K562 (cell line): ENCODE results near the gene CACNG7. TPM values are rescaled to one million over a fixed set of nuclear protein-coding genes. Genes with fewer than 3 reads are reported as not detected.

Experiments
- ATAC-seq: fragments of 200-7000 bp; cut with Tn5 transposase; 3 replicates; pipeline ENCODE4 v1.9.1; 2020; ENCODE audit warnings: moderate library complexity
- BruUV-seq: library from RNA; stranded (reverse); fragments of 400-500 nt; replicated peaks from 2 replicates; lab custom pipeline; 2021; lab: Mats Ljungman, UMichigan
- CTCF ChIA-PET: fragments of 300-600 bp; formaldehyde crosslinking; extraction: SDS; loops from one replicate; lab custom pipeline; 2021; ENCODE audit warnings: low intra/inter-chr PET ratio; lab: Yijun Ruan, JAX
- POLR2A ChIA-PET: fragments of 300-600, 350-650 bp; sonication (Branson Sonifier 250); formaldehyde crosslinking; extraction: SDS; loops from one replicate; lab custom pipeline; 2021; ENCODE audit warnings: antibody characterized with exemption, inconsistent platforms; lab: Yijun Ruan, JAX
- DNase-seq, 4 experiments: peaks; one replicate each; pipeline versions ENCODE4 v3.0.0 to v3.0.0-alpha.2; 2011 to 2018; ENCODE audit warnings: low spot score in 3 of 4, mixed read lengths in 3 of 4; ENCODE audit errors: extremely low read depth in 1 of 4
- FAIRE-seq: peaks from 2 replicates; lab custom pipeline; 2011; peaks lifted over from hg19 to GRCh38; lab: Jason Lieb, UNC
- H2AFZ ChIP-seq: 2 replicates; pipeline ENCODE4 v1.6.0; 2011; ENCODE audit warnings: low read depth, low read length, control low read depth, inconsistent platforms
- H3K27ac ChIP-seq: fragments of 200-600 bp; 3 replicates; pipeline ENCODE4 v1.8.0; 2011; ENCODE audit warnings: low read depth, mild to moderate bottlenecking, control low read depth, inconsistent platforms, low read length, moderate library complexity, mixed read lengths; ENCODE audit errors: extremely low read depth
- H3K27me3 ChIP-seq, 2 experiments: fragments of 300-600 bp in 1 of 2; 2 replicates in 1 of 2; 3 replicates in 1 of 2; pipeline versions ENCODE4 v1.6.0 to v1.8.0; 2011; ENCODE audit warnings: inconsistent platforms in 2 of 2, low read length in 2 of 2, mild to moderate bottlenecking in 1 of 2, mixed read lengths in 1 of 2, moderate library complexity in 1 of 2; ENCODE audit not compliant: control insufficient read depth in 2 of 2, insufficient read depth in 2 of 2
- H3K36me3 ChIP-seq: fragments of 300-600 bp; 3 replicates; pipeline ENCODE4 v1.8.0; 2011; ENCODE audit warnings: mild to moderate bottlenecking, low read length, inconsistent platforms; ENCODE audit not compliant: control insufficient read depth, insufficient read depth
- H3K4me1 ChIP-seq, 2 experiments: fragments of 200-600 bp in 1 of 2; replicated peaks in 1 of 2; 2 replicates in 1 of 2; 3 replicates in 1 of 2; pipeline versions ENCODE4 v1.5.1 to v1.8.0; 2011; ENCODE audit warnings: inconsistent platforms in 2 of 2, low read length in 2 of 2, mild to moderate bottlenecking in 1 of 2, mixed read lengths in 1 of 2, moderate library complexity in 1 of 2; ENCODE audit not compliant: control insufficient read depth in 2 of 2, insufficient read depth in 2 of 2
- H3K4me2 ChIP-seq: 2 replicates; pipeline ENCODE4 v1.6.1; 2011; ENCODE audit warnings: low read length, control low read depth, inconsistent platforms, mixed read lengths; ENCODE audit not compliant: insufficient read depth
- H3K4me3 ChIP-seq: fragments of 200-600 bp; sonication (generic), shearing (Covaris generic); 2 replicates; pipeline ENCODE4 v1.5.1; 2016; ENCODE audit warnings: control low read depth, inconsistent platforms
- H3K79me2 ChIP-seq: fragments of 200-600 bp; 3 replicates; pipeline ENCODE4 v1.8.0; 2011; ENCODE audit warnings: low read length, inconsistent platforms; ENCODE audit not compliant: control insufficient read depth, insufficient read depth
- H3K9ac ChIP-seq, 2 experiments: 2 replicates each; pipeline versions ENCODE4 v1.6.0 to v1.6.1; 2011; ENCODE audit warnings: low read depth in 2 of 2, low read length in 2 of 2, control low read depth in 1 of 2, inconsistent platforms in 1 of 2, mild to moderate bottlenecking in 1 of 2, mixed read lengths in 1 of 2; ENCODE audit not compliant: insufficient read depth in 1 of 2
- H3K9me1 ChIP-seq: one replicate; pipeline ENCODE4 v1.6.0; 2011; ENCODE audit warnings: inconsistent platforms, mild to moderate bottlenecking, low read length, moderate library complexity; ENCODE audit not compliant: control insufficient read depth, insufficient read depth
- H3K9me3 ChIP-seq: replicated peaks from 2 replicates; pipeline ENCODE4 v1.5.1; 2011; ENCODE audit warnings: low read depth, low read length, inconsistent platforms; ENCODE audit not compliant: control insufficient read depth, insufficient read depth
- H4K20me1 ChIP-seq: replicated peaks from 2 replicates; pipeline ENCODE4 v1.6.1; 2011; ENCODE audit warnings: low read length, inconsistent platforms, mixed read lengths; ENCODE audit not compliant: control insufficient read depth, insufficient read depth
- ASH1L ChIP-seq: fragments of 450-650 bp; IDR thresholded peaks from 2 replicates; pipeline ENCODE4 v1.6.1; 2018; ENCODE audit warnings: borderline replicate concordance, mild to moderate bottlenecking, low read depth; ENCODE audit not compliant: partially characterized antibody
- ETV1 ChIP-seq: fragments of 450-650 bp; conservative IDR thresholded peaks from 2 replicates; pipeline ENCODE4 v1.6.1; 2016; ENCODE audit warnings: missing genetic modification characterization, control low read depth, low read depth, missing compliant biosample characterization
- FOXA3 ChIP-seq, 2 experiments: fragments of 450-650 bp in 1 of 2; sonication (generic) in 1 of 2; formaldehyde crosslinking; IDR thresholded peaks in 1 of 2; conservative IDR thresholded peaks in 1 of 2; 2 replicates each; pipeline versions ENCODE4 v1.4.0 to v1.8.0; 2020 to 2022; ENCODE audit warnings: mild to moderate bottlenecking in 2 of 2, missing genetic modification reagents in 1 of 2
- GABPA ChIP-seq: fragments of 200-800 bp; sonication (Bioruptor generic); conservative IDR thresholded peaks from 2 replicates; pipeline ENCODE4 v1.6.1; 2016; ENCODE audit warnings: low read depth, missing genetic modification characterization, missing compliant biosample characterization
- HDGF ChIP-seq: fragments of 450-650 bp; IDR thresholded peaks from 2 replicates; pipeline ENCODE4 v1.6.1; 2016
- NRF1 ChIP-seq, 2 experiments: fragments of 450-650 bp; IDR thresholded peaks in 1 of 2; conservative IDR thresholded peaks in 1 of 2; 2 replicates each; pipeline ENCODE4 v1.6.1; 2014; ENCODE audit warnings: mild to moderate bottlenecking in 2 of 2
- ZC3H8 ChIP-seq: fragments of 450-650 bp; IDR thresholded peaks from 2 replicates; pipeline ENCODE4 v1.6.1; 2017
- ZNF324 ChIP-seq: fragments of 250-450 bp; sonication (Bioruptor Pico); IDR thresholded peaks from 2 replicates; pipeline ENCODE4 v1.4.0; 2020; ENCODE audit warnings: mild to moderate bottlenecking
- ZNF431 ChIP-seq: sonication (generic); formaldehyde crosslinking; IDR thresholded peaks from 2 replicates; pipeline ENCODE4 v1.8.0; 2022; ENCODE audit warnings: mild to moderate bottlenecking, missing genetic modification reagents
- ZNF76 ChIP-seq: fragments of 250-450 bp; sonication (Bioruptor Pico); IDR thresholded peaks from 2 replicates; pipeline ENCODE4 v1.4.0; 2020; ENCODE audit warnings: mild to moderate bottlenecking, moderate library complexity, borderline replicate concordance
- WGBS: fragments of 100-300 bp; shearing (Covaris generic); methylation state at CpG from one replicate; pipeline ENCODE4 v1.1.6; 2016; ENCODE audit warnings: low coverage, mixed read lengths; ENCODE audit not compliant: insufficient coverage; ENCODE audit errors: missing lambda C conversion rate; 5-methylcytosine and 5-hydroxymethylcytosine counted together
- in situ Hi-C: fragments of 300-500 bp; cut with MboI; formaldehyde crosslinking; loops from 4 replicates; pipeline ENCODE4 v1.15.0; 2018; ENCODE audit warnings: inconsistent platforms, mixed read lengths
- intact Hi-C: fragments of 100-400 bp; cut with micrococcal nuclease; formaldehyde crosslinking; loops from 2 replicates; pipeline ENCODE4 v1.14.2; 2022
- polyA plus RNA-seq, 8 experiments: library from polyadenylated mRNA; depleted of rRNA in 4 of 8; stranded (reverse) in 5 of 8; unstranded in 3 of 8; fragments of >200 nt; fragmentation: Nextera tagmentation in 2 of 8; fragmentation: Illumina TruSeq in 1 of 8; extraction: Ambion mirVana in 2 of 8; extraction: Trizol in 1 of 8; gene quantifications; 2 replicates each; pipeline versions ENCODE4 v1.2.1 to v1.2.3, GENCODE V29; 2011 to 2014; ENCODE audit warnings: inconsistent platforms in 1 of 8, missing spikeins in 1 of 8
- total RNA-seq, 7 experiments: library from RNA; depleted of rRNA in 6 of 7; stranded (reverse); fragments of >200 nt in 6 of 7; fragmentation: Illumina TruSeq in 2 of 7; extraction: Trizol in 2 of 7; gene quantifications; 2 replicates each; pipeline versions ENCODE4 v1.2.1 to v1.2.3, GENCODE V29; 2011 to 2021; ENCODE audit warnings: low replicate concordance in 1 of 7
- TF ChIP-seq, protein P1 (sequence below): fragments of 250-450 bp; sonication (Bioruptor Pico); IDR thresholded peaks from 2 replicates; pipeline ENCODE4 v1.4.0; 2020; ENCODE audit warnings: mild to moderate bottlenecking

CACNG7 gene
- total and polyA plus RNA-seq, 9 of the 15 experiments (the other 6 are each of a cell fraction or from before 2014, with no cell fraction given): not detected

DNA sequence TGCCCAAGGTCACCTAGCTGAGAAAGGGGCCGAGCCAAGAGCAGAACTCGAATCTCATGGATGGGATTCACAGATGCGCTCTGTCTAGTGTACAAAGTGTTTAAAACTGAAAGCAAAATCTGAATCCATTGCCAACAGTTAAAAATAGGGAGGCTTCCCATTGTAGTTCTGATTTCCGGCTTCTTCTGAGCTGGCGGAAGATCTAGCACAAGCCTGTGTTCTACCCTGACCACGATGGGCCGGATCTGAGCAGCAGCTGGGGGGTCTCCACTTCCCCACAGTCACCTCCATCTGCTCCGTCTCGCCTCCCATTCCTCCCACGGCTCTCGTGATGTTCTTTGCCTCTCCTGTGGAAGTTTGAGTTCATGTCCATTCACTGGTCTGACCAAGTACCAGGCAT, 56.0 kb downstream of the CACNG7 start:
- in situ Hi-C loops: no loop called here
- Histone ChIP-seq H3K9me1 (no peaks in the 10 kb centered on the region), H3K9ac (no peak overlapping the region), H3K4me3 (no peak overlapping the region), H4K20me1 (0 out of 2 replicates have a peak, but pooled peaks cover 2% of the 10 kb centered on the region), H3K27me3 (peaks cover 27 to 48% of the 10 kb centered on the region in 2 experiments; a peak in 4 of 5 replicates), H2AFZ (no peak overlapping the region), H3K27ac (no peak overlapping the region), H3K4me2 (no peak overlapping the region), H3K79me2 (no peaks in the 10 kb centered on the region), H3K36me3 (no peaks in the 10 kb centered on the region), H3K9me3 (no peaks in the 10 kb centered on the region), H3K4me1 (no peaks in the 10 kb centered on the region; a peak in 1 of 5 replicates)
- DNase-seq (no peak), ATAC-seq (no peak), FAIRE-seq (no peak)
- POLR2A ChIA-PET: no interaction called here
- WGBS: 3% methylated on average over 11 of the region's 11 CpGs
- TF ChIP-seq NRF1 (conservative IDR thresholded peaks at IDR 0.05 in 1 of 2, IDR thresholded peaks at IDR 0.05 in 1 of 2) (no peak), ETV1 (tag) (no peak), ASH1L (no peak), ZC3H8 (no peak), GABPA (no peak), ZNF76 (CRISPR knock-in tag) (no peak)
- no TSS peak for BruUV-seq
- intact Hi-C loops: no loop called here
- CTCF ChIA-PET: no interaction called here

DNA sequence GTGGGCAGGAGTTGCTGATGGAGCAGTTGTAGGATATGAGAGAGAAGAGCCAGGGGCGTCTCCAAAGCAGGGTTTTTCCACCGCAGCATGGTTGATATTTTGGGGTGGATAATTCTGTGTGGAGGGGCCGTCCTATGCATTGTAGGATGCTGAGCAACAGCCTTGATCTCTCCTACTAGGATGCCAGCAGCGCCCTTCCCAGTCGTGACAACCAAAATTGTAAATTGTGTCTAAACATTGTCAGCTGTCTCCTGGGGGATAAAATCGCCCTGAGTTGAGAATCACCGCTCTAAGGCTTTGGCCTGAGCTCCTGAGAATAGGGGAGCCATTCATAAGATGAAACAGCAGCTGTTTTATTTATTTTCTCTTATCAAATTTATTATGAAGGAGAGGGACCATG, 57.9 kb downstream of the CACNG7 start:
- no peaks in the 10 kb centered on the region; a peak in 1 of 5 replicates for H3K4me1 ChIP-seq
- H3K4me2 ChIP-seq: no peak overlapping the region
- no peak for FAIRE-seq
- H3K4me3 ChIP-seq: no peak overlapping the region
- no peak overlapping the region for H3K9ac ChIP-seq
- no peaks in the 10 kb centered on the region for H3K79me2 ChIP-seq
- no TSS peak for BruUV-seq
- no peak overlapping the region for H3K27ac ChIP-seq
- TF ChIP-seq, protein P1, sequence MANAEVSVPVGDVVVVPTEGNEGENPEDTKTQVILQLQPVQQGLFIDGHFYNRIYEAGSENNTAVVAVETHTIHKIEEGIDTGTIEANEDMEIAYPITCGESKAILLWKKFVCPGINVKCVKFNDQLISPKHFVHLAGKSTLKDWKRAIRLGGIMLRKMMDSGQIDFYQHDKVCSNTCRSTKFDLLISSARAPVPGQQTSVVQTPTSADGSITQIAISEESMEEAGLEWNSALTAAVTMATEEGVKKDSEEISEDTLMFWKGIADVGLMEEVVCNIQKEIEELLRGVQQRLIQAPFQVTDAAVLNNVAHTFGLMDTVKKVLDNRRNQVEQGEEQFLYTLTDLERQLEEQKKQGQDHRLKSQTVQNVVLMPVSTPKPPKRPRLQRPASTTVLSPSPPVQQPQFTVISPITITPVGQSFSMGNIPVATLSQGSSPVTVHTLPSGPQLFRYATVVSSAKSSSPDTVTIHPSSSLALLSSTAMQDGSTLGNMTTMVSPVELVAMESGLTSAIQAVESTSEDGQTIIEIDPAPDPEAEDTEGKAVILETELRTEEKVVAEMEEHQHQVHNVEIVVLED: no peak
- no peak for TF ChIP-seq HDGF
- TF ChIP-seq ZNF431 (CRISPR knock-in tag): no peak
- TF ChIP-seq ZNF324 (CRISPR knock-in tag): no peak
- no peak for TF ChIP-seq FOXA3 (CRISPR knock-in tag; conservative IDR thresholded peaks at IDR 0.05 in 1 of 2, IDR thresholded peaks at IDR 0.05 in 1 of 2)
- no peaks in the 10 kb centered on the region for H3K9me1 ChIP-seq
- H3K27me3 ChIP-seq: peaks cover 28 to 51% of the 10 kb centered on the region in 2 experiments
- H2AFZ ChIP-seq: no peak overlapping the region
- intact Hi-C loops (no loop called here), in situ Hi-C loops (no loop called here)
- WGBS: 2% methylated on average over 7 of the region's 7 CpGs
- ATAC-seq: no peak
- no peaks in the 10 kb centered on the region for H3K36me3 ChIP-seq
- ChIA-PET POLR2A (interaction anchor here (0.6 to 0.7 kb wide), 3 partner anchors 238 to 1279 kb away, joined by 3 to 5 read pairs (median 3); no protein-coding TSS in a partner anchor), CTCF (no interaction called here)
- H4K20me1 ChIP-seq: no peaks in the 10 kb centered on the region
- no peak for DNase-seq
- no peaks in the 10 kb centered on the region for H3K9me3 ChIP-seq
